ENCODE data around the gene SNRPA.
A peak's percentile ranks its signal among the peaks of the same experiment; 100 is the strongest.

SNRPA gene

GRCh38 chr19:40716482-40717324 is 34.3 kb upstream of the SNRPA start, which contains the start of the genes COQ8B and ITPKC (continued):
- TF ChIP-seq REST (tag by site-specific recombination; IDR thresholded peaks at IDR 0.05) (no peak; the same call in 1 of the 2 replicates), ZNF2 (tag by site-specific recombination; IDR thresholded peaks at IDR 0.05) (0 out of 2 replicates have a peak, but pooled peaks have one; percentile 52), ZNF133 (tag by site-specific recombination; IDR thresholded peaks at IDR 0.05) (no peak), PRDM6 (tag by site-specific recombination; IDR thresholded peaks at IDR 0.05) (no peak), ZNF155 (tag by site-specific recombination; IDR thresholded peaks at IDR 0.05) (no peak), ZNF571 (tag by site-specific recombination; IDR thresholded peaks at IDR 0.05) (no peak), ZNF610 (tag by site-specific recombination; IDR thresholded peaks at IDR 0.05; ENCODE audit: borderline replicate concordance) (no peak; the same call in 1 of the 2 replicates), ZNF701 (tag by site-specific recombination; IDR thresholded peaks at IDR 0.05) (no peak), ZNF416 (tag by site-specific recombination; IDR thresholded peaks at IDR 0.05) (no peak), ZNF518A (tag by site-specific recombination; conservative IDR thresholded peaks at IDR 0.05; ENCODE audit: low read depth) (peak; percentile 47; the same call in 1 of the 2 replicates), SALL2 (tag by site-specific recombination; IDR thresholded peaks at IDR 0.05; ENCODE audit: borderline replicate concordance) (no peak), ZNF239 (tag by site-specific recombination; IDR thresholded peaks at IDR 0.05) (0 out of 2 replicates have a peak, but pooled peaks have one; percentile 21), SP3 (tag by site-specific recombination; IDR thresholded peaks at IDR 0.05) (peak; percentile 99), ZNF529 (tag by site-specific recombination; IDR thresholded peaks at IDR 0.05; ENCODE audit: insufficient replicate concordance) (no peak), ZBTB44 (tag by site-specific recombination; IDR thresholded peaks at IDR 0.05) (no peak; the same call in 1 of the 2 replicates), ZNF677 (tag by site-specific recombination; IDR thresholded peaks at IDR 0.05) (peak; percentile 67; the same call in 1 of the 2 replicates), ZNF398 (tag by site-specific recombination; IDR thresholded peaks at IDR 0.05) (peak; percentile 83), ZNF585B (tag by site-specific recombination; IDR thresholded peaks at IDR 0.05) (no peak), ZSCAN5A (tag by site-specific recombination; IDR thresholded peaks at IDR 0.05) (no peak), ZBTB6 (tag by site-specific recombination; IDR thresholded peaks at IDR 0.05) (peak; percentile 55; the same call in 1 of the 2 replicates), ZNF292 (tag by site-specific recombination; IDR thresholded peaks at IDR 0.05; ENCODE audit: borderline replicate concordance, low read depth) (no peak)
